Ishikawa (cell line): ENCODE data around the gene BTRC.

ENCODE experiments used
- CEBPB ChIP-seq: IDR thresholded peaks from 2 replicates; pipeline ENCODE4 v1.6.1; 2012
- EGR1 ChIP-seq: IDR thresholded peaks from 2 replicates; pipeline ENCODE4 v1.6.1; 2012
- EP300 ChIP-seq: IDR thresholded peaks from 2 replicates; pipeline ENCODE4 v1.6.1; 2012; ENCODE audit warnings: borderline replicate concordance
- FOXM1 ChIP-seq: IDR thresholded peaks from 2 replicates; pipeline ENCODE4 v1.6.1; 2012; ENCODE audit warnings: low read depth, borderline replicate concordance
- MAX ChIP-seq: IDR thresholded peaks from 2 replicates; pipeline ENCODE4 v1.6.1; 2012
- NFIC ChIP-seq: IDR thresholded peaks from 2 replicates; pipeline ENCODE4 v1.6.1; 2012
- RAD21 ChIP-seq: IDR thresholded peaks from 2 replicates; pipeline ENCODE4 v1.6.1; 2012; ENCODE audit warnings: low read depth
- TAF1 ChIP-seq: IDR thresholded peaks from 2 replicates; pipeline ENCODE4 v1.6.1; 2012; ENCODE audit warnings: low read depth, mild to moderate bottlenecking
- TCF12 ChIP-seq: IDR thresholded peaks from 2 replicates; pipeline ENCODE4 v1.6.1; 2012; ENCODE audit warnings: low read depth
- TEAD4 ChIP-seq: IDR thresholded peaks from 2 replicates; pipeline ENCODE4 v1.6.1; 2012
- YY1 ChIP-seq: IDR thresholded peaks from 2 replicates; pipeline ENCODE4 v1.6.1; 2012; ENCODE audit warnings: low read depth
- TF ChIP-seq, protein P1 (sequence below): IDR thresholded peaks from 2 replicates; pipeline ENCODE4 v1.6.1; 2012

DNA sequence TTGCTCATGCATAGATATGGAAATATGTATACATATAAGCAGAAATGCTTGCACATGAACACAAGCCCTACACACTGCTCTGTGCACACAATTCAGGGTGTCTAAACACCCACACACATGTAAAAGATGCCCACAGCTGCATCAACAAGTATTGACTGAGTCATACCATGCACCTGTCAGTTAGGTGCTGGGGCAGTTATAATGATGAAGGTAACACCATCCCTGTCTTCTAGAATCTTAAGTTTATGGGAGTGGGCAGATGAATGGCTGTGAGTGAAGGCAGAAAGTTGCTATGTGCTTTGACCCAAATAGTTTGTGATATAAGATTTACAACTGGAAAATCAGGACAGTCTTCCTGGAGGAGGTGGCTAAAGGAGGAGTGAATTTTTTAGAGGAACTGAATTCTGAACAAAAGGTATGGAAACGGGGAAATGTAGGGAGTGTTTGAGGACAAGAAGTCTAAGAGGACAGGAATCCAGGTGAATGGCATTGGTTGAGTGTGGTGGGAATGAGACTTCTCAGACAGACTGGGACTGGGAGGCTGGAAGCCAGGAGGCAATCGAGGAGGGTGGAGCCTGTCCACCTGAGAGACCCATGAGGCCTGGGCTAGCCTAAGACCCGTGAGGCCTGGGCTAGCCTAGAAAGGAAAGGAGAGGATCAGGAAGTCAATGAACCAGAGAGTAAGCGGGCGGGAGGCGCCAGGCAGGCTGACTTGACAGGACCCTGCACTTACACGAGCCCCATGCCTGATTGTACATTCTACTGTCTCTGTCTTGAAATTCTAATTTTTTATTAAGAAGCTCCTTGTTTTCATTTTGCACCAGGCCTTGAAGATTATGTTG lies 213.4 kb downstream of the BTRC start:
- TF ChIP-seq EP300: no peak
- no peak for TF ChIP-seq NFIC
- TF ChIP-seq FOXM1: no peak
- TF ChIP-seq RAD21: no peak
- no peak for TF ChIP-seq MAX
- TF ChIP-seq EGR1: no peak
- no peak for TF ChIP-seq TEAD4
- no peak for TF ChIP-seq CEBPB
- no peak for TF ChIP-seq TCF12
- TF ChIP-seq YY1: no peak
- TF ChIP-seq TAF1: no peak
- TF ChIP-seq, protein P1, sequence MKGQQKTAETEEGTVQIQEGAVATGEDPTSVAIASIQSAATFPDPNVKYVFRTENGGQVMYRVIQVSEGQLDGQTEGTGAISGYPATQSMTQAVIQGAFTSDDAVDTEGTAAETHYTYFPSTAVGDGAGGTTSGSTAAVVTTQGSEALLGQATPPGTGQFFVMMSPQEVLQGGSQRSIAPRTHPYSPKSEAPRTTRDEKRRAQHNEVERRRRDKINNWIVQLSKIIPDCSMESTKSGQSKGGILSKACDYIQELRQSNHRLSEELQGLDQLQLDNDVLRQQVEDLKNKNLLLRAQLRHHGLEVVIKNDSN: no peak
